Body of pancreas (tissue), 4 donors: ENCODE results near the gene RNGTT. TPM values are rescaled to one million over a fixed set of nuclear protein-coding genes. Genes with fewer than 3 reads are reported as not detected.

Experiments used
- ATAC-seq: fragments of 150-250 bp; one replicate; pipeline ENCODE4 v1.9.1; 2016
- DNase-seq, 4 donors: peaks; one replicate each; pipeline ENCODE4 v3.0.0-alpha.2; 2019
- H3K27ac ChIP-seq, 4 donors: fragments of 200-600 bp; sonication (generic); 1 replicate in 3 of 4; 2 replicates in 1 of 4; pipeline versions ENCODE4 v1.5.1 to v1.6.1; 2016 to 2019; ENCODE audit warnings: mild to moderate bottlenecking in 1 of 4, mixed read lengths in 1 of 4, moderate library complexity in 1 of 4
- H3K27me3 ChIP-seq, 2 donors: fragments of 200-600 bp; sonication (generic); one replicate each; pipeline ENCODE4 v1.6.0; 2016; ENCODE audit warnings: mild to moderate bottlenecking in 1 of 2
- H3K36me3 ChIP-seq, 2 donors: fragments of 200-600 bp; sonication (generic); replicated peaks in 1 of 2; 2 replicates each; pipeline ENCODE4 v1.5.1; 2016; ENCODE audit warnings: low read depth in 2 of 2; ENCODE audit not compliant: insufficient read depth in 1 of 2
- H3K4me1 ChIP-seq: fragments of 200-600 bp; sonication (generic); one replicate; pipeline ENCODE4 v1.6.0; 2016
- H3K4me3 ChIP-seq, 2 donors: fragments of 200-600 bp; sonication (generic); 1 replicate in 1 of 2; 2 replicates in 1 of 2; pipeline ENCODE4 v1.5.1; 2016 to 2019
- H3K9me3 ChIP-seq, 3 donors: fragments of 200-600 bp; sonication (generic); 1 replicate in 2 of 3; 2 replicates in 1 of 3; pipeline ENCODE4 v1.5.1; 2016
- CTCF ChIP-seq, 7 experiments: fragments of 450-650 bp in 4 of 7; fragments of 200-600 bp in 3 of 7; sonication (generic) in 3 of 7; IDR thresholded peaks; one replicate each; pipeline ENCODE4 v1.5.1; 2016 to 2019; ENCODE audit warnings: antibody characterized with exemption in 7 of 7
- POLR2A ChIP-seq, 3 donors: fragments of 450-650 bp; IDR thresholded peaks; one replicate each; pipeline ENCODE4 v1.6.1; 2016; ENCODE audit warnings: antibody characterized with exemption in 3 of 3, mild to moderate bottlenecking in 2 of 3
- WGBS, 2 donors: methylation state at CpG; one replicate each; pipeline ENCODE4 v1.1.5; 2017; 5-methylcytosine and 5-hydroxymethylcytosine counted together
- intact Hi-C: fragments of 100-400 bp; cut with DNase I; formaldehyde crosslinking; loops from one replicate; pipeline ENCODE4 v1.15.1; 2023
- total RNA-seq, 2 donors: library from RNA; depleted of rRNA; stranded (reverse); fragments of >200 nt; gene quantifications; one replicate each; pipeline ENCODE4 v1.1.0, GENCODE V29; 2016

The RNGTT gene
- total RNA-seq, 2 donors from 2014 or later, result 9.9 to 15.2 TPM

- ATAC-seq, result no peak
- peaks cover 0 to 8% (median 2%) of the 10 kb centered on the region in 3 donors for H3K9me3 ChIP-seq
- H3K4me1 ChIP-seq, result no peaks in the 10 kb centered on the region
- no peak for TF ChIP-seq CTCF (IDR thresholded peaks at IDR 0.05)
- TF ChIP-seq POLR2A (IDR thresholded peaks at IDR 0.05), result no peak
- H3K4me3 ChIP-seq, result no peak overlapping the region
- 95 to 97% methylated on average over 5 of the region's 5 CpGs for WGBS, 2 donors
- no peaks in the 10 kb centered on the region for H3K27me3 ChIP-seq
- H3K27ac ChIP-seq, result no peak overlapping the region
- intact Hi-C loops, result no loop called here
- DNase-seq, result no peak
- H3K36me3 ChIP-seq, result no peaks in the 10 kb centered on the region
Observed at GRCh38 chr6:88663801-88664200, 299.6 kb downstream of the RNGTT start.

- no peaks in the 10 kb centered on the region for H3K36me3 ChIP-seq
- TF ChIP-seq POLR2A (IDR thresholded peaks at IDR 0.05) (no peak), CTCF (IDR thresholded peaks at IDR 0.05) (no peak)
- DNase-seq (no peak), ATAC-seq (no peak)
- WGBS, 2 donors, result 92 to 96% methylated on average over 11 to 12 of the region's 12 CpGs
- intact Hi-C loops, result no loop called here
- no peaks in the 10 kb centered on the region for H3K4me1 ChIP-seq
- no peak overlapping the region for H3K27ac ChIP-seq
- no peaks in the 10 kb centered on the region for H3K27me3 ChIP-seq
- H3K9me3 ChIP-seq, result peaks cover 0 to 8% (median 2%) of the 10 kb centered on the region in 3 donors
- no peak overlapping the region for H3K4me3 ChIP-seq
Observed at GRCh38 chr6:88662653-88663174, 300.7 kb downstream of the RNGTT start.

GRCh38 chr6:88662163-88662580, 301.2 kb downstream of the RNGTT start:
- no peaks in the 10 kb centered on the region for H3K27me3 ChIP-seq
- H3K4me3 ChIP-seq, result no peak overlapping the region
- H3K27ac ChIP-seq, result no peak overlapping the region
- intact Hi-C loops, result no loop called here
- DNase-seq, result peak; percentile 28 to 57 (median 47)
- no peak for TF ChIP-seq CTCF (IDR thresholded peaks at IDR 0.05)
- TF ChIP-seq POLR2A (IDR thresholded peaks at IDR 0.05), result no peak
- no peaks in the 10 kb centered on the region for H3K36me3 ChIP-seq
- no peaks in the 10 kb centered on the region for H3K4me1 ChIP-seq
- 58 to 61% methylated on average over 5 of the region's 5 CpGs for WGBS, 2 donors
- ATAC-seq, result no peak
- H3K9me3 ChIP-seq, result peaks cover 0 to 8% (median 2%) of the 10 kb centered on the region in 3 donors

GRCh38 chr6:88661136-88661535, 302.3 kb downstream of the RNGTT start:
- ATAC-seq, result no peak
- DNase-seq, result no peak
- H3K36me3 ChIP-seq, result no peaks in the 10 kb centered on the region
- H3K4me3 ChIP-seq, result no peak overlapping the region
- intact Hi-C loops, result no loop called here
- peaks cover 0 to 8% (median 2%) of the 10 kb centered on the region in 3 donors for H3K9me3 ChIP-seq
- WGBS, 2 donors, result 89 to 91% methylated on average over 6 of the region's 6 CpGs
- H3K27ac ChIP-seq, result no peak overlapping the region
- no peaks in the 10 kb centered on the region for H3K4me1 ChIP-seq
- no peaks in the 10 kb centered on the region for H3K27me3 ChIP-seq
- TF ChIP-seq POLR2A (IDR thresholded peaks at IDR 0.05), result no peak
- TF ChIP-seq CTCF (IDR thresholded peaks at IDR 0.05), result no peak

GRCh38 chr6:88655586-88655985, 307.8 kb downstream of the RNGTT start:
- Histone ChIP-seq H3K4me3 (no peak overlapping the region), H3K9me3 (no peaks in the 10 kb centered on the region), H3K27me3 (no peaks in the 10 kb centered on the region), H3K36me3 (no peaks in the 10 kb centered on the region), H3K4me1 (no peaks in the 10 kb centered on the region), H3K27ac (no peak overlapping the region)
- ATAC-seq (no peak), DNase-seq (no peak)
- no peak for TF ChIP-seq CTCF (IDR thresholded peaks at IDR 0.05)
- intact Hi-C loops, result no loop called here
